UCSD-AML1 (cell line): ENCODE results near the gene KDM4F.
"Not testable (repeated sequence)": the region's sequence is repeated elsewhere in the genome, so short reads cannot be mapped to it uniquely, and the experiment has no call there.

Source experiments
- DNase-seq: peaks from one replicate; lab custom pipeline; 2025; ENCODE audit not compliant: unreplicated experiment; lab: John Stamatoyannopoulos, UW

KDM4F gene

GRCh38 chr11:95049122-95049521 is at the start of gene KDM4F:
KDM4F (plus strand) TSS chr11:95049422.
- not testable (repeated sequence) for DNase-seq

- DNase-seq = no peak
These were observed 45.5 kb upstream of the KDM4F start for GRCh38 chr11:95003716-95004115.

- no peak for DNase-seq
These were observed 43.6 kb upstream of the KDM4F start for GRCh38 chr11:95005642-95006041.

GRCh38 chr11:95011376-95011775 is 37.8 kb upstream of the KDM4F start:
- DNase-seq = no peak

DNA sequence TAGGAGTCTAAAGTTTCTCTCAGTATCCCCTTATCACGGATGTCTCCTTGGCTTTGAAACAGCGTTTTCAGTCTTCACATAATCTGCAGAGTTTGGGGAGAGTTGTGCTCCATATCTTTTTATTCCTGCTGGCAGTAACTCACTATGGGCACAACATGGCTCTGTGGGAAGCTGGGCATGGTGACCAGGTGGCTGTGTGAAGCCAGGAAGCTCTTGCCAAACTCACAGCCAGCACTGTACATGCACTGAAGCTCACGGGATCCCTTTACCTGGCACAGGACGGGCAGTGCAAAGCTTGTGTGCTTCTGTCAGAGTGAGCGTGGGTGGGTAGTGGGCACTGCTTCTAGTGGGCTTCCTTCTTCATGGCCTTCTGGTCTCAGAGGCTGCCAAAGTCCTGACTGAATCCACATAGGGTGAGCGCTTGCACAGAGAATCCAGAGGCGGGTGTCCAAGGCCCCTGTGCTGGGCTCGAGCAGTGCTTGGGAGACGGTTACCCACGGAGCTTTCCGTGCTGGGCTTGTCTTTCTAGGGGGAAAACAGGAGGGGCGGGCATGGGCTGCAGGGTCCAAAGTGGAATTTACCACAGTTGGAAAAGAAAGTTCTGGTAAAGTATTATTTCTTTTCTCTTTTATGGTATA is 34.9 kb upstream of the KDM4F start:
- no peak for DNase-seq

DNA sequence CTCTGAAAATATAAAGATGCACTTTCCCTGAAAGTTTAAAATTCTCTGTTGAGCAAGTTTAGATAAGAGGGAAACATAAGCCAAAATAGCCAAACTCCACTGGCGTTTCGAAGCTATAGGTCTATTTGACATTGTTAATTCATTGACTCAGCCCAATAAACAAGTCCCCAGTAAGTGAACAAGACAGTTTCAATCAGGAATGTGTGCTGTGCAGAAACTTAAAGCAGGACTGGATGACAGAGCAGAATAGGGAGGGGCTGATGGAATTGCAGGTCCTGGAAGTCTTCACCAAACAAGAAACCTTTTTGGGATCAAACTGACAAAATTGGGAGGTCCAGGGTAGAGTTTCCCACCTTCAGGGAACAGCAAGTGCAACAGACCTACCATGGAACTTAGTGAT is 33.1 kb upstream of the KDM4F start:
- DNase-seq = no peak

- DNase-seq = not testable (repeated sequence)
These were observed 27.8 kb upstream of the KDM4F start for GRCh38 chr11:95021468-95021867.

DNA sequence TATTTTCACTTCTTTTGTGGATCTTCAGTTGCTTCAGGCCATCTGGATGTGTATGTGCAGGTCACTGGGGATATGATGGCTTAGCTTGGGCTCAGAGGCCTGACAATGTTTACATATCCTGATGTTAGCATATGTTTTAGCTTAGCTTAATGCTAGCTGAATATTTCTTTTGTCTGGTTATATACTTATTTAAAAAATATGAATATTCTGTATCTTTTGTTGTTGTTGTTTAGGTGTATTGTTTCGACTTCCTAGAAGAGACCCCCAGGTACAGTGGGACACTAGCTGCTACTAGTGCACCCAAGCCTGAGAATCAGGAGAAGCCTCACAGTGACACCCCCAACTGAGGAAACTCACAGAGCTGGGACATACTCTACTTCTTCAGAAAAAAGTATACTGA is 24.3 kb upstream of the KDM4F start, which contains the start of gene KDM4E:
TSS of gene KDM4E (plus strand) at position 301 of the 400 bp plus-strand sequence. CDS start 300 bp downstream, outside the sequence.
- no peak for DNase-seq

GRCh38 chr11:95025594-95025993 is 23.6 kb upstream of the KDM4F start:
- DNase-seq = not testable (repeated sequence)

DNA sequence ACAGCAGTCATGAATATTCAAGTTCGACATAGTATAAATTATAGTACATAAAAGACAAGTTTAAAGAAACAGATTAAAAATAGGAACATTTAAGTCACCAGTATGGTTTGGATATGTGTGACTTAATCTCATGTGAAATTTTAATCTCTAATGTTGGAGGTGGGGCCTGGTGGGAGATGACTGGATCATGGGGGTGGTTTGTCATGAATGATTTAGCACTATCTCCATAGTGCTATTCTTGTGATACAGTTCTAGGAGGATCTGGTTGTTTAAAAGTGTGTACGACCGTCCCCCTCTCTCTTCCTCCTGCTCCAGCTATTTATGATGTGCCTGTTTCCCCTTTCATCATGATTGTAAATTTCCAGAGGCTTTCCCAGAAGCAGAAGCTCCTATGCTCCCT is 20.9 kb upstream of the KDM4F start:
- DNase-seq = no peak

GRCh38 chr11:95033051-95033450 is 16.2 kb upstream of the KDM4F start:
- no peak for DNase-seq

DNA sequence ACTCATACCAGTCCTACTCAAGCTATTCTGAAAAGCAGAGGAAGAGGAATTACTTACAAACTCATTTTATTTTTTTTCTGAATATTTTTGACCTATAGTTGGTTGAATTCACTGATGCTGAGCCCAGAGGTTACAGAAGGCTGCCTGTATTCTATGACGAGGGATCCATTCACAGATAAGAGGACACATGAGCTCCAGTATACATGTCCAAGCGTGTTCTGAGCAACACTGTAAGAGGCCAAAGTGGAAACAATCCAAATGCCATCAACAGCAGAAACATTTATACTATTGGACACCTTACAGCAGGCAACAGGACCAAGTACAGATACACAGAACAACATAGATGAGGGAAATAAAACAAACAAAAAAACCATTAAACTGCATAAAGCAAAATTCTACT is 13.9 kb upstream of the KDM4F start:
- no peak for DNase-seq

- DNase-seq = not testable (repeated sequence)
These were observed 11.7 kb upstream of the KDM4F start for GRCh38 chr11:95037356-95038035.

GRCh38 chr11:95042239-95042638 is 7.0 kb upstream of the KDM4F start:
- DNase-seq = no peak

- no peak for DNase-seq
These were observed 6.3 kb upstream of the KDM4F start for GRCh38 chr11:95042906-95043305.

DNA sequence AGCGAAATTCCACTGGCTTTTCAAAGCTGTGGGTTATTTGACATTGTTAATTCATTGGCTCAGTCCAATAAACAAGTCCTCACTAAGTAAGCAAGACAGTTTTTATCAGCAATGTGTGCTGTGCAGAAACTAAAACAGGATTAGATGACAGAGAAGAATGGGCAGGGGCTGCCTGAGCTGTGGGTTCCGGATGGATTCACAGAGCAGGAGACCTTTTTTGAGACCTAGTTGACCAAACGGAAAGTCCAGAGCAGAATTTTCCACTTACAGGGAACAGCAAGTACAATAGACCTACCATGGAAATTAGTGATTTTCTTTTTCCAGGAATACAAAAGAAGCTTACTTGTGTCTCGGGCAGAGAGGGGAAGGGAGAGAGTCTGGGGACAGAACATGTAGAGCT is 5.2 kb upstream of the KDM4F start:
- DNase-seq = no peak

- no peak for DNase-seq
These were observed 3.4 kb upstream of the KDM4F start for GRCh38 chr11:95045812-95046211.

- no peak for DNase-seq
These were observed 1.5 kb downstream of the KDM4F start for GRCh38 chr11:95050595-95051202.

DNA sequence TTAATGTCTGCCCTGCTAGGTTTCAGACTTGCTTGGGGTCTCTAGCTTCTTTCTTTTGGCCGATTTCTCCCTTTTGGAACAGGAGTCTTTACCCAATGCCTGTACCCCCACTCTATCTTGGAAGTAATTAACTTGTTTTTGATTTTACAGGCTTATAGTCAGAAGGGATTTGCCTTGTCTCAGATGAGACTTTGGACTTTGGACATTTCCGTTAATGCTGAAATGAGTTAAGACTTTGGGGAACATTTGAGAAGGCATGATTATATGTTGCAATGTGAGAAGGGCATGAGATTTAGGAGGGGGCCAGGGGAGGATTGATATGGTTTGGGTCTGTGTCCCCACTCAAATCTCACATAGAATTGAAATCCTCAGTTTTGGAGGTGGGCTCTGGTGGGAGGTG is 5.1 kb downstream of the KDM4F start:
- DNase-seq = no peak

DNA sequence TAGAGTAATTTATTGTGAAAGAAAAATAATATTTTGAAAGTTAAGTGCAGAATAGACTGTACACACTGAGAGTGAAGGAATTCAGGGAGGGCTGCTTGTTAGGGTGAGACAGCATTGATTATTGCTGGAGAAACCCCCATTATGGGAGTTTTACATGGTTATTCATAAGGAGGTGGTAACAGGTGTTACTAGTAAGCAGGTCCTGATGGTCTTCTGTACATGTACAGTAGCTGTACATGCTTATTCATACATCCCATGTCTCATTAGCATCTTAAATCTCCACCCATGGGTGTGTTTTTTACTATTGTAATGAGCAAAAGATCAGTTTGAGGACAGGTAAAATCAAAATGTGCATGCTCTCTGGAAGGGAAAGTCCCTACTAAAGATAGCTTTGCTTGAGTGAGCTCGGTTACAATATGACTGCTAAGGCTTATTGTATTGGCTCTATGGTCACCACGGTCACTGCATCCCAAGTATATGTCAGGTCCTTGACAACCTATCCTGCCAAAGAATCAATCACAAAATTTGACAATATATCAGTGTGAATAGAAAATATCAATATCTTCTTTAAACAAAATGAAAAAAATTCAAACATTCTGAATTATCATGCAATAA is 6.2 kb downstream of the KDM4F start:
- no peak for DNase-seq

- no peak for DNase-seq
These were observed 8.7 kb downstream of the KDM4F start for GRCh38 chr11:95057959-95058358.

GRCh38 chr11:95058621-95059020 is 9.4 kb downstream of the KDM4F start:
- no peak for DNase-seq
